Measurements from ENCODE around the gene ZNF780B.
A peak's percentile ranks its signal among the peaks of the same experiment; 100 is the strongest.

Gene ZNF780B

DNA sequence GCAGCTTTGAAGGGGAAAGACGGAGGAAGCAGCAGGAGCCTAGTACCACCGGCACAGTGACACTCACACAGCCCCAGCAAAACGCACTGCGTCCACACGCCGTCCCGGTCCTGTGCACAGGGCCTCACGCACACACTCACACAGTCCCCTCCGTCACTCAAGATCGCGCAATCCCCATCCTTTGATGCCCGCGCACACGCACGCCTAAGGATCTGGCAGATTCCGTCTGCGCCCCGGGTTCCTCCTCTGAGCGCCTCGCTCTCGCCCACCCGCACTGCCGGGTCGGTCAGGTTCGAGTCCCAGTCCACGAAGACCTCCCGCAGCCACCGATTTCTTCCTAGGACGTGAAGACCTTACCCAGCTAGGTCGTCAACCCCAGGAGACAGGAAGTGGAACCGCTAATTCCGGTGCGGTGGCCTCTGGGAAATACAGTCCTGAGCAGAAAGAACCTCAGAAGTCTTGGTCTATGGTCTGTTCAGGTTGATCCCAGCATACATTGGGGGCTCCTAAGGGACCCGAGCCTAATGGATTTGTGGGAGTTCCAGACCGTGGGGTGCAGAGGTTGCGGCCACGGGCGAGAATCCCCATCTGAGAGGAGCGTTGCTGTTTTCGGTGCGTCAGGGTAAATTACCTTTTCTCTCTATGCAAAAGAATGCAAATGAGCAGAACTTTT lies at the start of gene ZNF780B:
ZNF780B (minus strand) TSS at position 400 of the 673 bp plus-strand sequence. CDS start 5,899 bp downstream, outside the sequence.
- TF ChIP-seq POLR2A (IDR thresholded peaks at IDR 0.05; ENCODE audit: low read length) (peak; percentile 31), GATA1 (IDR thresholded peaks at IDR 0.05; ENCODE audit: low read depth, low read length) (no peak)
- peak; percentile 58 to 64 for DNase-seq

DNA sequence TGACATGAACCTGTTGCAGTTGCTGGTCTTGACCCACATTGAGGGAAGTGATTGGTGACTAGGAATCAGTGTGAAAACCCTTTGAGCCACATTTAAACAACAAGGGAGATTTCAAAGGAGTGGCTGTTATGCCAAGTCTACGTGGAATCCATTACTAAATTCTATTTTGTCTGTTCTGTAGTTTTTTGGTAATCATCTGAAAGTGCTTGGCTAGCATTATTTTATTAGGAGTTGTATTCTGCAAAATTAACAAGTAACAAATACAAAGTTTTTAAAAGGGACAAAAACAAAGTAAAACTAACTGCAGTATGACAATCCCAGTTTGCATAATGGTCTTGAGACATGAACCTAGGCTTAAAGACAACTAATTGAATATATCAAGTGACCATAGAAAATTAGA lies 48.7 kb upstream of the ZNF780B start:
- no peak for DNase-seq
- TF ChIP-seq GATA1 (IDR thresholded peaks at IDR 0.05; ENCODE audit: low read depth, low read length) (no peak), POLR2A (IDR thresholded peaks at IDR 0.05; ENCODE audit: low read length) (no peak)

DNA sequence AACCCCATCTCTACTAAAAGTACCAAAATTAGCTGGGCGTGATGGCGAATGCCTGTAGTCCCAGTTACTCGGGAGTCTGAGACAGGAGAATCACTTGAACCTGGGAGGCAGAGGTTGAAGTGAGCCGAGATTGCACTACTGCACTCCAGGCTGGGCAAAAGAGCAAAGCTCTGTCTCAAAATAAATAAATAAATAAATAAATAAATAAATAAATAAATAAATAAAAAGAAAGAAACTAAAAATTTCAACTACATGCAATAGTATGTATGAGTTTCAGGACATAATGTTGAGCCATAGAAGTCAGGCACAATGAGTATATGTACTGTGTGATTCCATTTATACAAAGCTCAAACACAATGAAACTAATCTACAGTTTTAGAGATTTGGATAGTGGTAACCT lies 47.6 kb upstream of the ZNF780B start:
- TF ChIP-seq POLR2A (IDR thresholded peaks at IDR 0.05; ENCODE audit: low read length) (no peak), GATA1 (IDR thresholded peaks at IDR 0.05; ENCODE audit: low read depth, low read length) (no peak)
- DNase-seq = no peak

DNA sequence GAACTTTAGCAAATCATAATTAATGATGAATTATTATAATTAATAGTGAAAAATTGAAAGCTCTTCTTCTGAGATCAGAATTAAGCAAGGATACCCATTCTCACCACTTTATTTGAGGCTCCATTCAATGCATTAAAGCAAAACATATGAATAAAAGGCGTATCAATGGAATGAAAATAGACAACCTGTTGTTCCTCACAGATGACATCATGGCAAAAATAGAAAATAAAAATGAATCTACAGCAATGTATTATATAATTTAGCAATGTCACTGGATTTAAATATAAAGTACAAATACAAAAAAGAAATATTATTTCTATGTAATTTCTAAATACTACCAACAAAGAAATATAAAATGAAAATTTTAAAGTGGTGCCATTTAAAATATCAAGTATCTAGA lies 45.8 kb upstream of the ZNF780B start:
- DNase-seq = no peak
- TF ChIP-seq POLR2A (IDR thresholded peaks at IDR 0.05; ENCODE audit: low read length) (no peak), GATA1 (IDR thresholded peaks at IDR 0.05; ENCODE audit: low read depth, low read length) (no peak)

DNA sequence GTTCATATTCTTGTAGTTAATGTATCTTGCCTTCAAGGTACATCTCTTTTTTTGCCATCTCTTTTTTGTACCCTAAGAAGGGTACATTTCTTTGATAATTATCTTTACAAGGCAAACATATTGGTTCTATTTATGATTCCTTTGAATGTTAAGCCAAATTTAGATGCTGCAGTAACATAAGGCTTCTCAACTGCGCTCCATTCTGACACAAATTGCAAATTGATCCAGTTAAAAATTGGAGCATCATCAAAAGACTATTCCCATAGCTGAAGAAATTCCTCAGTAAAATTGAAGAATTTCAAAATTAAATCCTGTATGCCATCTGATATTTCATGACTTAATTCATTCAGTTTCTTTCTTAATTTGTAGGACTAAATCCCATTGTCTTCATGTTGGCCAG lies 37.4 kb upstream of the ZNF780B start:
- TF ChIP-seq GATA1 (IDR thresholded peaks at IDR 0.05; ENCODE audit: low read depth, low read length) = no peak
- no peak for TF ChIP-seq POLR2A (IDR thresholded peaks at IDR 0.05; ENCODE audit: low read length)
- DNase-seq = no peak

DNA sequence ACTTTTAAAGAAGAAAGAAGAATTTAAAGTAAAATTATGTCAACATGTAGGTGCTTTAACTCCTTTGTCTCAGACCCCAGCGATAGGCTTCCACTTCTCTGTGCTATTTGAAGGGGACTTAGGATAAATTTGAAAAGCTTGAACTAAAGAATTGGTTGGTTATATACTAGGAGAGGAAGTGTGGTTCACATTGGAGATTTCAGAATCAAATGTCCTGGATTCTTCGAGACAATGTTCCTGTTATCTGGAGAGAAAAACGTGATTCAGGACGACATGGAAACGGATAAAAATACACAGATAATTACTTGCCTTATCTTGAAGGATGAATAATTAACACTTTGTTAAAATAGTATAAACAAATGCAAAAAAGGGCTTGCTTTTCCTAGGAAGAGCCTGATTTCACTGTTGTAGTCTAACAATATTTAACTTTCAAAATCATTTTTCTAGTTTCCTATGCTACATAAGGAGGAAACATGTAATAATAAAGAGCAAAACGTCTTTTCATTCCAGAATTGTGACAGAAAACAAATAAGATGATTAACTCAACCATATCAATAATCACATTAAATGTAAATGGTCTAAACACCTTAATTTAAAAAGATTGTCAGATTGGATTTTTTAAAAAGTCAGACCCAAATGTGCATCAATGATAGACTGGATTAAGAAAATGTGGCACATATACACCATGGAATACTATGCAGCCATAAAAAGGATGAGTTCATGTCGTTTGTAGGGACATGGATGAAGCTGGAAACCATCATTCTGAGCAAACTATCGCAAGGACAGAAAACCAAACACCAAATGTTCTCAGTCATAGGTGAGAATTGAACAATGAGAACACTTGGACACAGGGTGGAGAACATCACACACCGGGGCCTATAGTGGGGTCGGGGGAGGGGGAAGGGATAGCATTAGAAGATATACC lies 35.4 kb upstream of the ZNF780B start:
- no peak for TF ChIP-seq POLR2A (IDR thresholded peaks at IDR 0.05; ENCODE audit: low read length)
- TF ChIP-seq GATA1 (IDR thresholded peaks at IDR 0.05; ENCODE audit: low read depth, low read length) = no peak
- peak in 1 of 2 experiments; percentile 43 for DNase-seq

DNA sequence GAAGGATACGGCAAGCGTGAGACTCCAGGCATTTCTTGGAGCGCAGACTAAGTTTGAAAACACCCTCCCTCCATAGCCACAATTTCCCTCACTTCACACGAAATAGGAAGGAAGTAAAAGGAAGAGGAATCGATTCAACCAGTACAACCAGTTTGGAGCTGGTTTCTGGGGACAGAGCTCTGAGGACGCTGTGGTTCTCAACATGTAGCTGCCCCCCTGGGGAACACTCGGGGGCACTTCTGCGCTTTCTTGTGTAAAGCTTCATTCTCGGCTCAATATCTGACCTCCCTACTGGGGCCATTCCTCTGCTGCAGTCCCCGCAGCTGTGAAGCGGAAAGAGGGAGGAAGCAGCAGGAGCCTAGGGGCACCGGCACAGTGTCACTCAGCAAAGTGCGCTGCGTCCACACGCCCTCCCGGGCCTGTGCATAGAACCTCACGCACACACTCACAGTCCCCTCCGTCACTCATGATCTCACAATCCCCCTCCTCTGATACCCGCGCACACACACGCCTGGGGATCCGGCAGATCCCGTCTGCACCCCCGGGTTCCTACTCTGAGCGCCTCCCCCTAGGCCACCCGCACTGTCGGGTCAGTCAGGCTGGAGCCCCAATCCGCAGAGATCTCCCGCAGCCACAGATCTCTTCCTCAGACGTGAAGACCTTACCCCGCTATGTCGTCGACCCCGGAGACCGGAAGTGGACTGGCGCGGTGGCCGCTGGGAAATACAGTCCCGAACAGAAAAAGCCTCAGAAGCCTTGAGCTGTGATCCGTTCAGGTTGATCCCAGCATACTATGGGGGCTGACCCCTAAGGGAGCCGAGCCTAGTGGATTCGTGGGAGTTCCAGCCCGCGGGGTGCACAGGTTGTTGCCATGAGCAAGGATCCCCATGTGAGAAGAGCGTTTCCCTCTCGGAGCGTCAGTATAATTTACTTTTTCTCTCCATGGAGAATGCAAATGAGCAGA lies 34.5 kb upstream of the ZNF780B start, which contains the start of gene ZNF780A:
ZNF780A (minus strand) TSS at position 703 of the 964 bp plus-strand sequence. CDS start 6,190 bp downstream, outside the sequence.
- DNase-seq = peak; percentile 83 to 85
- TF ChIP-seq POLR2A (IDR thresholded peaks at IDR 0.05; ENCODE audit: low read length) (peak; percentile 78), GATA1 (IDR thresholded peaks at IDR 0.05; ENCODE audit: low read depth, low read length) (no peak)

DNA sequence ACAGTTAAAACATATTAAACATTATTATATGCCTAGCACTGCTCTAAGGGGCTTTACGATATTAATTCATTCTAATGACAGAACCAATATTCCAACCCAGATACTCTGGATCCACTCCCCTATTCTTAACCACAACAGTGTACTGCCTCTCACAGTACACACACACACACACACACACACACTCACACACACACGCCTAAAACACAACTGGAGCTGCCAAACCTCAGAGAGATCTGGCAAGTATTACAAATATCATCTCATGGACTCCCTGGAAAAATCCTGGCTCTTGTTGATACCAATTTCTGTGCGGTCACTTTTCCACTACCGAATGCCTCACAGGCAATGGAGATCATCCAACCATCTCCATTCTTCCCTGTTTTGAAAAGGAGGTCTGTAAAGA lies 33.4 kb upstream of the ZNF780B start:
- DNase-seq = no peak

DNA sequence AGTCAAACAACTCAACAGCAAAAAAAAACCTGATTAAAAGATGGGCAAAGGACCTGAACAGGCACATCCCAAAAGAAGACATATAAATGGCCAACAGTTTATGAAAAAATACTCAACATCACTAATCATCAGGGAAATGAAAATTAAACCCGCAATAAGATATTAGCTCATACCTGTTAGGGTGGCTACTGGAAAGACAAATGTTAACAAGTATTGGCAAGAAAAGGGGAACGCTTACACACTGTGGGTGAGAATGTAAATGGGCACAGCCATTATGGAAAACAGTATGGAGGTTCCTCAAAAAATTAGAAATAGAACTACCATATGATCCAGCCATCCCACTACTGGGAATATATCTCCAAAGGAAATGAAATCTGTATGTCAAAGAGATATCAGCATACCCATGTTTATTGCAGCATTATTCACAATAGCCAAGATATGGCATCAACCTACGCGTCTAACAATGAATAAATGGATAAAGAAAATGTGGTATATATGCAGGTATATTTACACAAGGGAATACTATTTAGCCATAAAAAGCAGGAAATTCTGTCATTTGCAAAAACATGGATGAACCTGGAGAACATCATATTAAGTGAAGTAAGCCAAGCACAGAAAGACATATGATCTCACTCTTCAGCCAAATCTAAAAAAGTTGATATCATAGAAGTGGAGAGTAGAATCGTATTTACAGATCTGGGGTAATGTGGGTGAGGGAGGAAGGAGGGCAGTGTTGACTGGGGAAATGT lies 32.4 kb upstream of the ZNF780B start:
- no peak for DNase-seq

More for the DNA sequence above, 33.4 kb upstream of the ZNF780B start:
- TF ChIP-seq GATA1 (IDR thresholded peaks at IDR 0.05; ENCODE audit: low read depth, low read length) (no peak), POLR2A (IDR thresholded peaks at IDR 0.05; ENCODE audit: low read length) (no peak)

DNA sequence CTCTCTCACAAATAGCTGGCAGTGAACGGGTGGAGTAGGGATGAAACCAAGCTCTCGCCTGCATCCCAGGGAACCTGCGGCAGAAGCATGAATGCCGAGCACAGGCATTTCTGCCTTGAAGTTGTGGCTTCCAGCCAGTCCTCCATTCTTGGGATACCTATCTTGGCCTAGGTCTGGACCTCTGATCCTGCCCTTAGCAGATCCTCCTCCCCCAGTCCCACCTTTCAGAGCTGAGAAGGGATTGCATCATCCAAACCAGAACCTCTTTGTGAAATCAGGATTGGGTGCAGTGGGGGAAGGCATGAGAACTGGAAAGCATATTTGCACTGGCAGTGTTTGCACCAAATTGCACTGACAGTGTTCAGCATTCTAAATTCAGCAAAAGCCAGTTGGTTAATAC lies 28.9 kb upstream of the ZNF780B start:
- peak in 1 of 2 experiments; percentile 2 for DNase-seq
- no peak for TF ChIP-seq POLR2A (IDR thresholded peaks at IDR 0.05; ENCODE audit: low read length)
- TF ChIP-seq GATA1 (IDR thresholded peaks at IDR 0.05; ENCODE audit: low read depth, low read length) = no peak

More for the DNA sequence above, 32.4 kb upstream of the ZNF780B start:
- TF ChIP-seq POLR2A (IDR thresholded peaks at IDR 0.05; ENCODE audit: low read length) (no peak), GATA1 (IDR thresholded peaks at IDR 0.05; ENCODE audit: low read depth, low read length) (no peak)

DNA sequence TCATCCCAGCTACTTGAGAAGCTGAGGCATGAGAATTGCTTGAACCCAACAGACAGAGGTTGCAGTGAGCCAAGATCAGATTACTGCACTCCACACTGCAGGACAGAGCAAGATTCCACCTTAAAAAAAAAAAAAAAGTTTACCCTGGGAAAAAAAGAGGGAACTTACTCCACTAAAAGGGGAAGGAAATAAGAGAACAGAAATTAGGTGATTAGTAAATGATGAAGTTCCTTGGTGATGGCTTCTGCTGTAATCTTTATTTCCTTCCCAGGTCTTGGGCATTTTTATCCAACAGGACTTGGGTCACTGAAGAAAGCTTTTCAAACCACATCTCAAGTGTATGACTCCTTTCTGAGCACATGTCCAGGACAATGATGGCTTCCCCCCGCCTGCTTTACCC lies 25.4 kb upstream of the ZNF780B start:
- no peak for TF ChIP-seq GATA1 (IDR thresholded peaks at IDR 0.05; ENCODE audit: low read depth, low read length)
- no peak for TF ChIP-seq POLR2A (IDR thresholded peaks at IDR 0.05; ENCODE audit: low read length)
- no peak for DNase-seq

DNA sequence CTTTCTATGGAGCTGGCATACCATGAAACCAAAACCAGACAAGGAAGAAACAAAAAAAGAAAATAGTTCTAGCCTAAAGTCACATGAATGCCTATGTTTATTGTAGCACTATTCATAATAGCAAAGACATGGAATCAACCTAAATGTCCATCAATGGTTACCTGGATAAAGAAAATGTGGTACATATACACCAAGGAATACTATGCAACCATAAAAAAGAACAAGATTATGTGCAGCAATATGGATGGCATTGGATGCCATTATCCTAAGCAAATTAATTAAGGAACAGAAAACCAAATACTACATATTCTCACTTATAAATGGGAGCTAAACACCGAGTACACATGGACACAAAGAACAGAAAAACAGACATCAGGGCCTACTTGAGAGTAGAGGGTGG lies 24.3 kb upstream of the ZNF780B start:
- TF ChIP-seq POLR2A (IDR thresholded peaks at IDR 0.05; ENCODE audit: low read length) (no peak), GATA1 (IDR thresholded peaks at IDR 0.05; ENCODE audit: low read depth, low read length) (no peak)
- no peak for DNase-seq

DNA sequence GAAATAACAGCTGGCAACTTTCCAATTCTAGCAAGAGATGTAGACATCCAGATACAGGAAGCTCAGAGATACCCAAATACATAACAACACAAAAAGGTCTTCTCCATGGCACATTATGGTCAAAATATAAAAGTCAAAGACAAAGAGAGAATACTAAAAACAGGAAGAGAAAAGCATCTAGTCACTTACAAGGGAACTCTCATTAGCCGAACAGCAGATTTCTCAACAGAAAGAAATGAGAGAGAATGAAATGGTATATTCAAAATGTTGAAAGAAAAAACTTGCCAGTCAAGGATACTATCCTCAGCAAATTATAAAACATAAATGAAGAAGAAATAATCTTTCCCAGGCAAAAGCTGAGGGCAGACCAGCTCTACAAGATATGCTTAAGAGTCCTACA lies 22.3 kb upstream of the ZNF780B start:
- peak in 1 of 2 experiments; percentile 2 for DNase-seq
- TF ChIP-seq POLR2A (IDR thresholded peaks at IDR 0.05; ENCODE audit: low read length) (no peak), GATA1 (IDR thresholded peaks at IDR 0.05; ENCODE audit: low read depth, low read length) (no peak)

Measured in erythroblast (primary cell).